SU-DHL-6 (cell line): ENCODE measurements around the gene LMNA.
"Not testable (repeated sequence)": the region's sequence is repeated elsewhere in the genome, so short reads cannot be mapped to it uniquely, and the experiment has no call there.

Source experiments
- H2AFZ ChIP-seq: fragments of 200-600 bp; sonication (generic); 2 replicates; pipeline ENCODE4 v1.6.1; 2014; ENCODE audit warnings: low read depth, mild to moderate bottlenecking, moderate library complexity, mixed read lengths, antibody characterized with exemption, low read length; ENCODE audit not compliant: severe bottlenecking
- H3F3A ChIP-seq: fragments of 200-600 bp; shearing (Covaris generic); 2 replicates; pipeline ENCODE4 v1.6.0; 2016; ENCODE audit warnings: antibody characterized with exemption, mild to moderate bottlenecking; ENCODE audit not compliant: insufficient read depth
- H3K27ac ChIP-seq: fragments of 200-600 bp; sonication (generic); 2 replicates; pipeline ENCODE4 v1.5.1; 2016; ENCODE audit warnings: low read depth, mild to moderate bottlenecking, low read length, moderate library complexity, mixed read lengths
- H3K27me3 ChIP-seq: fragments of 200-600 bp; sonication (generic), shearing (Covaris generic); 2 replicates; pipeline ENCODE4 v1.6.0; 2014; ENCODE audit warnings: mild to moderate bottlenecking, low read length
- H3K36me3 ChIP-seq: fragments of 200-600 bp; sonication (generic); 2 replicates; pipeline ENCODE4 v1.6.1; 2014; ENCODE audit warnings: mild to moderate bottlenecking, low read length, mixed read lengths
- H3K4me2 ChIP-seq: fragments of 300-600, 200-600 bp; shearing (Covaris generic), sonication (generic); 2 replicates; pipeline ENCODE4 v1.6.0; 2014; ENCODE audit warnings: low read length, low read depth, mild to moderate bottlenecking; ENCODE audit not compliant: poor library complexity, severe bottlenecking
- H3K4me3 ChIP-seq: fragments of 200-600 bp; sonication (generic); 2 replicates; pipeline ENCODE4 v1.5.1; 2014; ENCODE audit warnings: antibody characterized with exemption, low read length, mild to moderate bottlenecking, mixed read lengths; ENCODE audit not compliant: insufficient read depth, poor library complexity, severe bottlenecking
- H3K79me2 ChIP-seq: fragments of 200-600 bp; sonication (generic); 2 replicates; pipeline ENCODE4 v1.6.1; 2014; ENCODE audit warnings: mild to moderate bottlenecking, low read length, moderate library complexity; ENCODE audit not compliant: insufficient read depth
- H3K9ac ChIP-seq: fragments of 200-600 bp; sonication (generic); 2 replicates; pipeline ENCODE4 v1.7.0; 2014; ENCODE audit warnings: mild to moderate bottlenecking, low read length
- H3K9me2 ChIP-seq: fragments of 200-600 bp; sonication (generic); replicated peaks from 2 replicates; pipeline ENCODE4 v1.6.1; 2014; ENCODE audit warnings: low read length; ENCODE audit not compliant: insufficient read depth
- H3K9me3 ChIP-seq: fragments of 200-600 bp; sonication (generic); 2 replicates; pipeline ENCODE4 v1.6.1; 2014; ENCODE audit warnings: low read length, mixed read lengths; ENCODE audit not compliant: insufficient read depth
- H4K20me1 ChIP-seq: fragments of 200-600 bp; sonication (generic); 2 replicates; pipeline ENCODE4 v1.6.1; 2014; ENCODE audit warnings: low read depth, mild to moderate bottlenecking, antibody characterized with exemption, low read length, moderate library complexity, mixed read lengths
- EZH2phosphoT487 ChIP-seq: fragments of 200-600 bp; sonication (generic), shearing (Covaris generic); conservative IDR thresholded peaks from 2 replicates; pipeline ENCODE4 v1.6.1; 2018; ENCODE audit warnings: mild to moderate bottlenecking, antibody characterized with exemption, low read length, moderate library complexity, mixed read lengths
- TF ChIP-seq, protein P1 (sequence below): fragments of 200-600 bp; sonication (generic); IDR thresholded peaks from one replicate; pipeline ENCODE4 v1.5.1; 2017; ENCODE audit warnings: antibody characterized with exemption, mild to moderate bottlenecking, low read length, moderate library complexity; ENCODE audit not compliant: insufficient read depth, poor library complexity, severe bottlenecking

The LMNA gene

DNA sequence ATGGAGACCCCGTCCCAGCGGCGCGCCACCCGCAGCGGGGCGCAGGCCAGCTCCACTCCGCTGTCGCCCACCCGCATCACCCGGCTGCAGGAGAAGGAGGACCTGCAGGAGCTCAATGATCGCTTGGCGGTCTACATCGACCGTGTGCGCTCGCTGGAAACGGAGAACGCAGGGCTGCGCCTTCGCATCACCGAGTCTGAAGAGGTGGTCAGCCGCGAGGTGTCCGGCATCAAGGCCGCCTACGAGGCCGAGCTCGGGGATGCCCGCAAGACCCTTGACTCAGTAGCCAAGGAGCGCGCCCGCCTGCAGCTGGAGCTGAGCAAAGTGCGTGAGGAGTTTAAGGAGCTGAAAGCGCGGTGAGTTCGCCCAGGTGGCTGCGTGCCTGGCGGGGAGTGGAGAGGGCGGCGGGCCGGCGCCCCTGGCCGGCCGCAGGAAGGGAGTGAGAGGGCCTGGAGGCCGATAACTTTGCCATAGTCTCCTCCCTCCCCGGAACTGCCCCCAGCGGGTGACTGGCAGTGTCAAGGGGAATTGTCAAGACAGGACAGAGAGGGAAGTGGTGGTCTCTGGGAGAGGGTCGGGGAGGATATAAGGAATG lies 505 bp downstream of the LMNA start:
- Histone ChIP-seq H3K27ac (no peak overlapping the region), H3K9me3 (no peaks in the 10 kb centered on the region), H3K9ac (peak overlapping the region; percentile 24; the same call in 1 of the 2 replicates), H3K9me2 (no peaks in the 10 kb centered on the region), H3F3A (no peaks in the 10 kb centered on the region), H2AFZ (peak overlapping the region; percentile 2), H3K27me3 (no peaks in the 10 kb centered on the region), H3K36me3 (no peaks in the 10 kb centered on the region), H3K79me2 (no peaks in the 10 kb centered on the region), H3K4me3 (peak overlapping the region; percentile 24), H3K4me2 (peak overlapping the region; percentile 54), H4K20me1 (no peaks in the 10 kb centered on the region)
- TF ChIP-seq EZH2phosphoT487 = peak; percentile 76; the same call in 1 of the 2 replicates
- TF ChIP-seq, protein P1, sequence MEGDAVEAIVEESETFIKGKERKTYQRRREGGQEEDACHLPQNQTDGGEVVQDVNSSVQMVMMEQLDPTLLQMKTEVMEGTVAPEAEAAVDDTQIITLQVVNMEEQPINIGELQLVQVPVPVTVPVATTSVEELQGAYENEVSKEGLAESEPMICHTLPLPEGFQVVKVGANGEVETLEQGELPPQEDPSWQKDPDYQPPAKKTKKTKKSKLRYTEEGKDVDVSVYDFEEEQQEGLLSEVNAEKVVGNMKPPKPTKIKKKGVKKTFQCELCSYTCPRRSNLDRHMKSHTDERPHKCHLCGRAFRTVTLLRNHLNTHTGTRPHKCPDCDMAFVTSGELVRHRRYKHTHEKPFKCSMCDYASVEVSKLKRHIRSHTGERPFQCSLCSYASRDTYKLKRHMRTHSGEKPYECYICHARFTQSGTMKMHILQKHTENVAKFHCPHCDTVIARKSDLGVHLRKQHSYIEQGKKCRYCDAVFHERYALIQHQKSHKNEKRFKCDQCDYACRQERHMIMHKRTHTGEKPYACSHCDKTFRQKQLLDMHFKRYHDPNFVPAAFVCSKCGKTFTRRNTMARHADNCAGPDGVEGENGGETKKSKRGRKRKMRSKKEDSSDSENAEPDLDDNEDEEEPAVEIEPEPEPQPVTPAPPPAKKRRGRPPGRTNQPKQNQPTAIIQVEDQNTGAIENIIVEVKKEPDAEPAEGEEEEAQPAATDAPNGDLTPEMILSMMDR = no peak

DNA sequence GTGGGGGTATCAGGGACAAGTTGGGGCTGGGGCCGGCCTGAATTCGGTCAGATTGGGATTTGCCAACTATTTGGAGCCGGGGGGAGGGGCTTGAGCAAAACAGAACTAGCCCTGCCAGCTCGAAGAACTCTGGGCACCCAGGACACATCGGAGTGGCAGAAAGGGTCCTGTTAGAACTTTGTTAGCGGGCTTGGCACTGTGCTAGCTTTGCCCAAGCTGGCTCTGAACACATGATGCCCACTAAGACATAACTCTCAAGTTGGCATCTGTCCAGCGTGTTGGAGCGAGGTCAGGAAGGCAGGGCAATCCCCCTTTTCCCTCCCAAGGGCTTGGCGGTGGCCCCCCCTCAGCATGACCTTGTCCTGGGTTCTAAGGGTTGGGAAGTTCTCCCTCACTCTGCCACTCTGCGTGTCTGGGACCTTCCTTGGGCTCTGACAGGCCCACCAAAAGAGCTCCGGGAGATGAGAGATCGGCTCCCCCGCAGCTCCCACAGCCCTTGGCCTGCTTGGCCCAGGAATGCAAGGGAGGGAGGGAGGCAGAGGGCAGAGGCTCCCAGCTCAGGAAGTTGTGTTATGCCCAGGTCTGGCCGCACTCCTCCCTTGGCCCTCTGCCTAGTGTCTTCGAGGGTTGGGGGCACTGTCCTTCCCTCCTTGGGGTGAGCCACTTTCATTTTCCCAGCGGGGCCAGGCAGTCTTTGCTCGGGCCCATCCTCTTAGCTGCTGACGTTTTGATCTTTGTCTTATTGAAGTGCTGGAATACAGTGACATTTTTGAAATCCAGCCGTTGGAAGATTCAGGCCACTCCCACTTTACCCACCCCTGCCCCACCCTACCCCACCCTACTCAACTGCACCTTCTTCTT lies 1.2 kb downstream of the LMNA start:
- no peaks in the 10 kb centered on the region for H3K36me3 ChIP-seq
- H3F3A ChIP-seq = no peaks in the 10 kb centered on the region
- peak overlapping the region; percentile 54 for H3K4me2 ChIP-seq
- no peak overlapping the region for H3K9ac ChIP-seq
- H3K4me3 ChIP-seq = no peak overlapping the region
- no peaks in the 10 kb centered on the region for H3K9me2 ChIP-seq
- no peaks in the 10 kb centered on the region for H4K20me1 ChIP-seq
- TF ChIP-seq EZH2phosphoT487 = no peak
- TF ChIP-seq, protein P1 = no peak
- H3K27ac ChIP-seq = no peak overlapping the region
- no peak overlapping the region for H2AFZ ChIP-seq
- H3K27me3 ChIP-seq = no peaks in the 10 kb centered on the region
- no peaks in the 10 kb centered on the region for H3K79me2 ChIP-seq
- no peaks in the 10 kb centered on the region for H3K9me3 ChIP-seq

DNA sequence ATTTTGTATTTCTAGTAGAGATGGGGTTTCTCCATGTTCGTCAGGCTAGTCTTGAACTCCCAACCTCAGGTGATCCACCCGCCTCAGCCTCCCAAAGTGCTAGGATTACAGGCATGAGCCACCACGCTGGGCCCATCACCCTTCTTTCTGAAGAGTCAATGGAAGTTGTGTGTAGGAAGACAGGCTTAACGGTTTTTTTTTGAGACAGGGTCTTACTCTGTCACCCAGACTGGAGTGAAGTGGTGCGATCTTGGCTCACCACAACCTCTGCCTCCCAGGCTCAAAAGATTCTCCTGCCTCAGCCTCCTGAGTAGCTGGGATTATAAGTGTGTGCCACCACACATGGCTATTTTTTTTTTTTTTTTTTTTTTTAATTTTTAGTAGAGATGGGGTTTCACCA lies 2.2 kb downstream of the LMNA start:
- H3K9me2 ChIP-seq, H3K9me3 ChIP-seq, H3K79me2 ChIP-seq, H4K20me1 ChIP-seq, H3K27ac ChIP-seq, H3K27me3 ChIP-seq, H3K4me3 ChIP-seq, H3F3A ChIP-seq, H3K4me2 ChIP-seq, H3K9ac ChIP-seq, H2AFZ ChIP-seq, H3K36me3 ChIP-seq: not testable (repeated sequence)
